Left lobe of liver (tissue), 2 donors: ENCODE measurements around the gene PGAP6. TPM values are rescaled to one million over a fixed set of nuclear protein-coding genes. Genes with fewer than 3 reads are reported as not detected.
"Not testable (repeated sequence)": the region's sequence is repeated elsewhere in the genome, so short reads cannot be mapped to it uniquely, and the experiment has no call there.

Source experiments
- ATAC-seq: fragments of 200-7000 bp; cut with Tn5 transposase; one replicate; pipeline ENCODE4 v1.9.1; 2020; ENCODE audit warnings: mild to moderate bottlenecking, moderate library complexity
- DNase-seq: peaks from one replicate; pipeline ENCODE4 v3.0.0-alpha.2; 2020; ENCODE audit warnings: low spot score
- total RNA-seq: library from RNA; stranded (reverse); gene quantifications from one replicate; pipeline ENCODE4 v1.2.1, GENCODE V29; 2021
- donor health status: DM: no; HTN: no; CAD: no; lungs with moderate emphysema.
- donor health status: DM: no; HTN: yes; CAD: no.

Gene PGAP6
- total RNA-seq, 1 donor from 2014 or later: 32.6 TPM

- DNase-seq: peak; percentile 55
- ATAC-seq: no peak
Measured at GRCh38 chr16:353404-354290, 28.1 kb downstream of the PGAP6 start.

- peak; percentile 92 for ATAC-seq
- DNase-seq: peak; percentile 100
Measured at GRCh38 chr16:352547-353403, 29.0 kb downstream of the PGAP6 start, which contains the start of gene AXIN1. Gene AXIN1, minus strand, starts transcription at chr16:352723. Its CDS starts 5,698 bp downstream, at chr16:347025.

- DNase-seq (peak; percentile 61), ATAC-seq (peak; percentile 0)
Measured at GRCh38 chr16:351804-352520, 29.8 kb downstream of the PGAP6 start.

GRCh38 chr16:350203-350602 lies 31.6 kb downstream of the PGAP6 start:
- ATAC-seq (no peak), DNase-seq (no peak)

GRCh38 chr16:349211-349610 lies 32.6 kb downstream of the PGAP6 start:
- DNase-seq (no peak), ATAC-seq (no peak)

- DNase-seq, ATAC-seq: not testable (repeated sequence)
Measured at GRCh38 chr16:348495-348894, 33.3 kb downstream of the PGAP6 start.

GRCh38 chr16:347203-347602 lies 34.6 kb downstream of the PGAP6 start:
- no peak for DNase-seq
- no peak for ATAC-seq

GRCh38 chr16:346587-346986 lies 35.2 kb downstream of the PGAP6 start:
- ATAC-seq: no peak
- no peak for DNase-seq

- DNase-seq (no peak), ATAC-seq (no peak)
Measured at GRCh38 chr16:345772-346171, 36.0 kb downstream of the PGAP6 start.

GRCh38 chr16:342455-343213 lies 39.1 kb downstream of the PGAP6 start:
- no peak for DNase-seq
- ATAC-seq: no peak

- not testable (repeated sequence) for DNase-seq, ATAC-seq
Measured at GRCh38 chr16:341974-342336, 39.8 kb downstream of the PGAP6 start.

- DNase-seq, ATAC-seq: not testable (repeated sequence)
Measured at GRCh38 chr16:341095-341973, 40.4 kb downstream of the PGAP6 start.

GRCh38 chr16:340370-341091 lies 41.2 kb downstream of the PGAP6 start:
- DNase-seq (no peak), ATAC-seq (peak; percentile 56)

GRCh38 chr16:339680-340079 lies 42.1 kb downstream of the PGAP6 start:
- ATAC-seq (peak; percentile 33), DNase-seq (no peak)

GRCh38 chr16:337975-338575 lies 43.7 kb downstream of the PGAP6 start:
- peak; percentile 13 for ATAC-seq

GRCh38 chr16:337437-337836 lies 44.3 kb downstream of the PGAP6 start:
- ATAC-seq: peak; percentile 19

More at GRCh38 chr16:337975-338575, 43.7 kb downstream of the PGAP6 start:
- no peak for DNase-seq

GRCh38 chr16:336269-336668 lies 45.5 kb downstream of the PGAP6 start:
- DNase-seq (no peak), ATAC-seq (no peak)

More at GRCh38 chr16:337437-337836, 44.3 kb downstream of the PGAP6 start:
- DNase-seq: no peak
